AG09309 (cell line): Measurements from ENCODE around the gene EPB41L4A.

ENCODE experiments used
- DNase-seq: peaks from one replicate; pipeline ENCODE4 v3.0.0-alpha.2; 2010; ENCODE audit warnings: low read depth
- H3K4me3 ChIP-seq: 2 replicates; pipeline ENCODE4 v1.5.1; 2011; ENCODE audit warnings: mild to moderate bottlenecking, low read depth, low read length, moderate library complexity; ENCODE audit not compliant: control insufficient read depth
- TF ChIP-seq, protein P1 (sequence below): IDR thresholded peaks from 2 replicates; pipeline ENCODE4 v1.5.1; 2011; ENCODE audit warnings: mild to moderate bottlenecking, low read depth, low read length, inconsistent platforms; ENCODE audit not compliant: insufficient read depth, control insufficient read depth; ENCODE audit errors: missing control alignments

Gene EPB41L4A

DNA sequence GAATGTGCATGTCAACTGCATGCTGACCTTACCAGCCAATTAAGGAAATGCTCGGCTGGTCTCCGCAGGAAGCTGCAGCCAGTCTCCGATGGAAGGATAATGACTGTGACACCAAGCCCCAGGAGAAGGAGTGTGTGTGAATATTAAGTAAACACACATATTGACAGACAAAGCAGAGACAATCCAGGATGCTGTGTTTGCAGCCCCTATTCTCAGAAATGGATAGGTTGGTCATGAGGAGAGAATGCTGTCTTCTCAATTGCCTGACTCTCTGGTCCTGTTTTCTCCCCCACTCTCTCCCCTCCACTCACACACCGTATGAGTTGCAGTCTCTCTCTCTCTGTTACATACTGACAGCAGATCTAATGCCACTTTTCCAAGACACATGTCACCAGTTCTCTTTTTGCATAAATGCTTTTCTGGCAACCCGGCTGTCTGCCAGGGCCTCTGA, 85.7 kb downstream of the EPB41L4A start:
- H3K4me3 ChIP-seq = no peak overlapping the region
- TF ChIP-seq, protein P1, sequence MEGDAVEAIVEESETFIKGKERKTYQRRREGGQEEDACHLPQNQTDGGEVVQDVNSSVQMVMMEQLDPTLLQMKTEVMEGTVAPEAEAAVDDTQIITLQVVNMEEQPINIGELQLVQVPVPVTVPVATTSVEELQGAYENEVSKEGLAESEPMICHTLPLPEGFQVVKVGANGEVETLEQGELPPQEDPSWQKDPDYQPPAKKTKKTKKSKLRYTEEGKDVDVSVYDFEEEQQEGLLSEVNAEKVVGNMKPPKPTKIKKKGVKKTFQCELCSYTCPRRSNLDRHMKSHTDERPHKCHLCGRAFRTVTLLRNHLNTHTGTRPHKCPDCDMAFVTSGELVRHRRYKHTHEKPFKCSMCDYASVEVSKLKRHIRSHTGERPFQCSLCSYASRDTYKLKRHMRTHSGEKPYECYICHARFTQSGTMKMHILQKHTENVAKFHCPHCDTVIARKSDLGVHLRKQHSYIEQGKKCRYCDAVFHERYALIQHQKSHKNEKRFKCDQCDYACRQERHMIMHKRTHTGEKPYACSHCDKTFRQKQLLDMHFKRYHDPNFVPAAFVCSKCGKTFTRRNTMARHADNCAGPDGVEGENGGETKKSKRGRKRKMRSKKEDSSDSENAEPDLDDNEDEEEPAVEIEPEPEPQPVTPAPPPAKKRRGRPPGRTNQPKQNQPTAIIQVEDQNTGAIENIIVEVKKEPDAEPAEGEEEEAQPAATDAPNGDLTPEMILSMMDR = no peak
- no peak for DNase-seq

DNA sequence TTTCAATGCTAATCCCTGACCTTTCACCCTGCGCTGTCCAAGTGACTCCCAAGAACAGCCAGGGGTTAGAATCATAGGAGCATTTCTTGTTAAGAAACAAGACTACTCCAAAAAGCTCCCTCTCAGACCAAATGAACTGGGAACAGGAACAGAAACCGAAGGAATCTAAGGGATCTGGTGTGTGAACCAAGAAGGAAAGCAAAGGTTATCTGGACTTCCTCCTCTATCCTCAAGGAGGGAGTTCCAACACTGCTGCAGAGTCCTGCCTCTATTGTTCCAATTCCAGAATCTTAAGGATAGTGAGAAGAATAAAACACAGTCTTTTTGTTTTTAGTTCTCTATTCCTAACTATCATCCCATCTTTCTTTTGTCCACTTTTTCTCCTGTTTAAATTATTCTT, 87.2 kb downstream of the EPB41L4A start:
- no peak for DNase-seq
- H3K4me3 ChIP-seq = no peak overlapping the region
- TF ChIP-seq, protein P1 = no peak

DNA sequence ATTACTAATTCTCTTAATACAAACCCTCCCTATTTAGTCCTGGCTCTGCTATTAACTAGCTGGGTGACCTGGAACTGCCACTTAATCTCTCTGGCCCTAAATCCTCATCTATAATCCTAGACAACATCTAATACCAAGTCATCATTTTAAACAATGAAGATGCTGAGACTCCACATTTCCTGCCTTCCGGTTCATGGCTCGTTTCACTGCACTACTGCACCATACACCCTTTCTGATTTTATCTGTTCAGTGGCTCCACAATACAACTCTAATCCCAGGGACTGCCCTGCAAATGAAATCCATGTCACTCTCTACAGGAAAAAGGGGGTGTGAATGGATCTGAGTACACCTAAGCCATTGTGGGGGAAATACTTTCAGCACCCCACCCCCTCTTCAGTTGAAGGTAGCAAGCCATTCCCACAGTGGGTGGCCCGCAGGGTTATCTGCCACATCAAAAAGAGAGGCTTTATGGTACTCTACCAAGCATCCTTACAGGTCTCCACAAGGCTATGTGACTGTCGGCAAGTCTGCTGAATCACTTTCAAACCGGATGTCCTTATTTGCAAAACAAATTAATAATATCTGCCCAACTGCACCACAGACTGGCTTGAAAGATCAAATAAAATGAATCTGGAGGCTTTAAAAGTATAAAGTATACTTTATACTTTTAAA, 89.5 kb downstream of the EPB41L4A start:
- TF ChIP-seq, protein P1 = no peak
- no peak for DNase-seq
- H3K4me3 ChIP-seq = no peak overlapping the region

DNA sequence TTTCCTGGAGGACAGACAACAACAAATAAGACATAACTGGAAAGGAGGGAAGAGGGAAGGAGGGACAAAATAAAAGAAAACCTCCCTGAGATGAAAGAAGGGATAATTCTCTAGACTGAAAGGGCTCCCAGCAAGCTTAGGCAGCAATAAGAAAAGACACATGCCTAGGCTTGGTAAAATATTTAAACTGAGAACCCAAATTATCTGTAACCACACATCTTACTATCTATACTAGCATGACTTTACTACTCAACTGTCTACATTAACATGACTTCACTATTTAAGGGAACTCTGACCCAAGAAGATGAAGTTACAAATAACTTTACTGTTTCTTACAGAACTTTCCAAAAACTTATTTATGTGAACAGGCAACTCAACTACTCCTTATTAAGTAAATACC, 95.9 kb downstream of the EPB41L4A start:
- no peak overlapping the region for H3K4me3 ChIP-seq
- no peak for DNase-seq

DNA sequence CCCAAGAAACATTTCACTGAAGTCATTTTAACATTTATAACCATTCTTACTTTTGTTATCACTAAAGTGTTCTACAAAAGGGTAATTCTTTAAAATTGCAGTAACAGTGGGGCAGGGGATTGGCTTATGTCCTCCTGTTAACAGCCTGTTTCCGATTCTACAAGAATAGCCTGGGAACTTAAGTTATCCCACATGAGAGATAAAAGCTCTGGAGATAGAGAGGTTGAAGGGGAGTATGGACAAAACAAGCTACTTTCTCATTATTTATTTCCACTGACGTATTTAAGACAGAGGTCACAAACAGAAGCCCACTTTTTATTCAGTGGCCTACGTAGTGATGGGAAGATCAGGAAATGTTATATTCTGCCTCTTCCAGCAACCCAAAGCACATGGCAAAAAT, 98.7 kb downstream of the EPB41L4A start:
- TF ChIP-seq, protein P1 = no peak
- DNase-seq = no peak
- H3K4me3 ChIP-seq = no peak overlapping the region

More for the DNA sequence above, 95.9 kb downstream of the EPB41L4A start:
- TF ChIP-seq, protein P1 = no peak

DNA sequence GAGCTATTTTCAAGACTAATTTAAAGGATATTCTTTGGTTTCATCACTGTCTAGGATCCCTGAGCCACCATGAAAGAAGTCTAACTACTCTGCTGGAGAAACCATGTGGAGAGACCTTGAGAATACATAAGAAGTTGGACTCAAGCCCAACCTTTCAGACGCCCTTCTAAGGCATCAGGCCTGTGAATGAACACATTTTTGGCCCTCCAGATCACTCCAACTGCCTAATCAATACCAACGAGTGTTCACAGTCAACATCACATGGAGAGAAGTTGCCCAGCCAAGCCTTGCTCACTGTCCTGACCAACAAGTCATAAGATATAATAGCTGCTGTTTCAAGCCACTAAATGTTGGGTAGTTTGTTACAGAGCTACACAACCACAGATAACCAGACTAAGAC, 100.7 kb downstream of the EPB41L4A start:
- H3K4me3 ChIP-seq = no peak overlapping the region
- DNase-seq = no peak
- TF ChIP-seq, protein P1 = no peak
